GM18909 (cell line): ENCODE results near the gene MED13L.

Experiments used
- ATAC-seq: cut with Tn5 transposase; IDR thresholded peaks from one replicate; pipeline ENCODE4 v1.9.1; 2021; ENCODE audit warnings: mild to moderate bottlenecking; ENCODE audit not compliant: unreplicated experiment, poor library complexity

Gene MED13L

GRCh38 chr12:116280595-116281290, 3.2 kb upstream of the MED13L start:
- no peak for ATAC-seq

DNA sequence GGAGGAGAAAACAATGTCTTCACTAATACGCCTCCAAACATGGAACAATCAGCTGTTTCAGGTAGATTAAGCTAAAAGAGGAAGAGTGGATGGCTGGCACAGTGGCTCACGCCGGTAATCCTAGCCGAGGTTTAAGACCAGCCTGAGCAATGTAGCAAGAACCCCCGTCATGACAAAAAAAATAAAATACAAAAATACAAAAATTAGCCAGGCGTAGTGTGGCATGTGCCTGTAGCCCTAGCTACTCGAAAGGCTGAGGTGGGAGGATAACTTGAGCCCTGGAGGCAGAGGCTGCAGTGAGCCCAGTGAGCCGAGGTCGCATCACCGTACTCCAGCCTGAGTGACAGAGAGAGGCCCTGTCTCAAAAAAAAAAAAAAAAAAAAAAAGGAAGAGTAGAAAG, 1.2 kb upstream of the MED13L start:
- no peak for ATAC-seq

DNA sequence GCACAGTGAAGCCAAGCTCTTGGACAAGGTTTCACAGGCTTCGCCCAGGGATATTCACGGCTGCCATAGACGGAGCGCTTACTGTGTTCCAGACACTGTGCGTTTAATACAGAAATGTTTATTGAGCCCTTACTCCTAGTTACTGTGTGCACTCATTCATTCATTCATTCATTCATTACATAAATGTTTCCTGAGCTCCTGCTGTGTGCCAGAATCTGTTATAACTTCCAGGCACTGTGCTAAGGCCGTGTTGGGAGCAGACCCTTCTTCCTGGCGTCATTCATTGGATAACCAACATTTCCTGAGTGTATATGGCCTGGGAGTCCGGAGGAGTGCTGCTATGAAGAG, 760 bp upstream of the MED13L start:
- ATAC-seq: no peak

DNA sequence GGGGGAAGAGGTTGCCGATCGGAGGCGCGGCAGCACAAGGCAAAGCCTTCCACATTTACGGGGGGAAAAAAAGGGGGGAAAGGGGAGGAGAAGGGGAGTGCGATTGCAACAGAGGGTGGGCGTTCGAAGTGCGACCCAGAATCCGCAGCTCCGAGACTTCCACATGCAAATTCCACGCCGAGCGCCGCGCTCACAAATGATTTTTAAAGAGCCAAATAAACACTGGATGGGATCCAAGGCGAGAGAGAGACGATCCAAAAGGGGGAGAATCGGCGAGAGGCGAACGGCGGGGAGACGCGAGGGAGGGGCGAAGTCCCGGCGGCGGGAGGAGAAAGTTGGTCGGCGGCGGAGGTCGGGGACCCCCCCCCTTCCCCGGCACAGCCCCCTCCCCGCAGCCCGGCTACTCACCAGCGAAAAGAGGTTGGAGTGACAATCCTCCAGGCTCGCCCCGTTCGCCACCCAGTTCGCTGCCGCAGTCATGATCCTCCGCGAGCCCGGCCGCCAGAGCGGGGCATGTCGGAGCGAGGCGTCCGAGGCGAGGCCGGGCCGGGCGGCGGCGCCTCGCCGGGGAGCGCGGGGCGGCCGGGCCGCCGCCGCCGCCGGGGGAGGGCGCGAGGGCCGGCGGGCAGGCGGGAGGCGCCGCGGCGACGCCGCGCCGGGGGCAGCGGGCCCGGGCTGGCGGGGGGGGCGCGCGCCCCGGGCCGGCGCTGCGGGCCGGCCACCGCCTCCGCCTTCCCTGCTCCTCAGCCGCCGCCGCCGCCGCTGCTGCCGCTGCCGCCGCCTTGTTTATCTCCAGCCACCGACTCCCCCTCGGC, 634 bp downstream of the MED13L start:
- ATAC-seq: peak; percentile 37

- no peak for ATAC-seq
Measured at GRCh38 chr12:116274551-116275375, 2.7 kb downstream of the MED13L start.

DNA sequence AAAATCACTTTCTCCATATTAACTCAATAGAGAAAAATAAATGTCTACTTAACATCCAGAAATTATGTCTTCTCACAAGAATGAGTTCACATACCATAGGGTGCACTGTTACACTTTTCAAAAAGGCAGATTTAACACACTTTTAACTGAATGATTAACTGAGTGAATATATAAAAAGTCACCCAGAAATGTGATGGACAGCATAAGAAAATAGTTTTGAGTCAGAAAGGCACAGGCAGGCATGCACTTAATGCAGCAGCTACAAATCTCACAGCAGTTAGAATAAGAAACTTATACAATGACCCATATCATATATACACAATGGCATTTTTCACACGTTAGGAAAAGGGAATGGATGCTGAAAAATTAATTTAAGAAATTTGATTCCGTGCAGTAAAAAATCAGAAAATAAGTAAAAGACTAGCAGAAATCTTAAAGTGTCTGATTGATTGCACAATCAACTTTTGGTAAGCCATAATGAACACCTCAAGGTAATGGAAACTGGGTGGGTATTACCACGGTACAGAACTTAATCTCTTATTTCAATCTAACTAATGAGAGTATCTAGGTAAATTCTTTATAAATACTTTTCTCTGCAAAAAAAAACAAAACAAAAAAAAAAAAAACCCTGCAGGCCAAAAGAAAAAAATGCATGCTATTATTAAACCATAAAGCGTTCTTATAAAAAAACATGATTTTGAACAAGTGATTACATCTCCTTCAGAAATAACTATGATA, 3.5 kb downstream of the MED13L start:
- ATAC-seq: no peak

DNA sequence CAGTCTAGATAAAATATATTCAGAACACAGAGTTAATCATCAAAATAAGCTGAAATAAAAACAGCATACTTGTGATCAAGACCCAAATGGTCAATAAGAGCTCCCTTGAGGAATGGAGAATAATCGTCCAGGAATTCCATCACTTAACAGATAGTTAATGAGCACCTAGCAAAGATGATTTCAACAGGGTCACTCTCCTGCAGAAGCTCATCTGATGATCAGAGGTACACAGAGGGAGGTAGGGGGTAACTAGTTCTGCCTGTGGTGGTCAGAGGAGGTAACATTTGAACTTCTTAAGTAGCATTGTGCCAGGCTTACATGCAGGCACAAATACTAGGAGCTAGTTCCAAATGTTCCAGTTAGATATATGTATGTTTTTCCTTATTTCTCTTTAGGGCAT, 9.5 kb downstream of the MED13L start:
- ATAC-seq: no peak

DNA sequence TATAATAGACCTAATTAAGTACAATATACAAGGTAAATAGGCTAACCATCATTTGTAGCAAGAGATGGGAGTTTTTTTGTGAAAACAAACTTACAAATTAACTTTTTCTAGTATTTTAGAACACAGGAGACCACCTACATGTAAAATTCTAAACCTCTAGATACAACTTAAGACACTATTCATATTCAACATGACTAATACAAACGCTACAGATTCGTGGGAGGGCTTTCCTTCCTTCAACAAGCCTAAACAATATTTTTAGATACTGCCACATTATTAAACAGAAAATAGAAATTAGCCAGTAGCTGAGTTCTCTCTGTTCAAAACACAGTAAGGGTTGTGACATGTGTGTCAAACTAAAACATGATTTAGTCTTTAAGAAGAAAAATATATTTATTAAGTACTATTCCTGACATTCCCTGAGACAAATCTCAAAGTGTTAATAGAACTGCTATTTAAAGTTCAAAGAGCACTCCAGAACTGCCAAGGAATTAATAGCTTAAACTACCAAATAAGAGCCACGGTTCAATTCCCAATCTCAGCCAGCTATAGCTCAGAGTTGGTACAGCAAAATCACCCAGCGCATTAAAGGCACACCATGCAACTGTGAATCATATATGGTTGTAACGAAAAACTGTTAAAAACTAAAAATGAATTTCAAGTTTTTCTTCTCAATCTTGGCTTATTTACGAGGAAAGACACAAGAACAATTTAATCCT, 10.7 kb downstream of the MED13L start:
- no peak for ATAC-seq

- ATAC-seq: no peak
Measured at GRCh38 chr12:116266168-116266601, 11.3 kb downstream of the MED13L start.

GRCh38 chr12:116265351-116266147, 11.9 kb downstream of the MED13L start:
- ATAC-seq: no peak

- no peak for ATAC-seq
Measured at GRCh38 chr12:116264525-116265070, 12.9 kb downstream of the MED13L start.

GRCh38 chr12:116263844-116264243, 13.6 kb downstream of the MED13L start:
- no peak for ATAC-seq

GRCh38 chr12:116263431-116263830, 14.1 kb downstream of the MED13L start:
- ATAC-seq: no peak

DNA sequence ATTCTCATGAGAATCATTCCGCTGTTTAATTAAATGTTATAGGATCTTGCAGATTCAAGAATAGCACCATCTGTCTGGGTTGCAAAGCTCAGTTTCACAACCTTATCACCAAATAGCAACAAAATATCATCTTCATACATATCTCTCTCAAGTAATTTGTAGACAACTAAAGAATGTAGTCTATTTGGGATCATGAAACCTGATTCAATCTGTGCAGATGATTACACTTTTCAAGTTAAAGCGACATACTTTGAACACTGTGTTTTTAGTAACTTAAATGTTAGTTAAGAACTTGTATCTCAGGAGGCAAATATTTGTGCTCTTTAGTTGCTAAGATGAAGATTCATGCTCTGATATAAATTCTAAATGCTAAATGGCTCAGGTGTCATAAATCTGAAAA, 14.8 kb downstream of the MED13L start:
- no peak for ATAC-seq

DNA sequence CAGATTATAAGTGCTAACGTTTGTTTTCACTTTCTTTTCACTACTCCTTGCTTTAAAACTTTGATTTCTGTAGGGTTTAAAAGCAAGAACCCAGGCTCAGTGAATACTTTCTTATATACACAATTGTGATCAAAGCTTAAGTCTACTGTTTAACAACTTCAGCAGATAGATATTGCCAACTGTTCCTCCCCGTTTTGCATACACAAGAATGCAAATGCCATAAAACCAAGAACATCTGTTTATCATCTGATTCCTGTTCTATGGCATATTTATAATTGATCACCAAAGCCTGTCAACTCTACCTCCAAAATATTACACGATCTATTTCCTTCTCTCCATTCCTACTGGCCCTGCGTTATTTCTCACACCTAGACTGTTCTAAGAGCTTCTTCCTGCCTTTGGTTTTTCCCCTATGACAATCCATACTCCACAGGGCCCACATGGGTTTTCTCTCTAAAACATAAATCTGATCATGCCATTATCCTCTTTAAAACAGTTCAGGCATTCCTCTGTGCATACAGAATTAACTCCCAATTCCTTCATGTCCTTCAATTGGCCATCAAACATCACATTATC, 15.9 kb downstream of the MED13L start:
- ATAC-seq: no peak

GRCh38 chr12:116259800-116260577, 17.5 kb downstream of the MED13L start:
- ATAC-seq: no peak

GRCh38 chr12:116257826-116258225, 19.7 kb downstream of the MED13L start:
- ATAC-seq: no peak

DNA sequence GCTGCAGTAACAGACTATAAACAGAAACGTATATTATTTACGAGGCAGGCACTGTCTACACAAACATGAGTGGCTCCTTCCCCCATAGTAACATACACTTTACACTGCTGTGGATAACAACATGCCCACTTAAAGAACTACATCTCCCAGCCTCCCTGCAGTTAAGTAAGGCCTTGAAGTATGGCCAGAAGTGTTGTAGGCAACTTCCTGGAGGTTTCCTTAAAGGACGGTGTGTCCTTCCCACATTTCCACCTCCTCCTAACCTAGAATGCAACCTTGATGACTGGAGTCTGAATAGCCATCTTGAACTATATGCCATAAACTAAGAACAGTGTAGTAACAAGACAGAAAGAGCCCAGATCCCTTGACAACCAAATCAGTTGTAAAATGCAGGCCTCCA, 20.3 kb downstream of the MED13L start:
- no peak for ATAC-seq
